Mucosa of descending colon (tissue), 3 donors: ENCODE results near the gene HUNK. TPM values are rescaled to one million over a fixed set of nuclear protein-coding genes. Genes with fewer than 3 reads are reported as not detected.

ENCODE experiments used
- ATAC-seq: fragments of 200-7000 bp; cut with Tn5 transposase; one replicate; pipeline ENCODE4 v1.9.1; 2020; ENCODE audit warnings: mild to moderate bottlenecking, moderate library complexity
- DNase-seq, 3 donors: peaks; one replicate each; pipeline ENCODE4 v3.0.0-alpha.2; 2020
- H3K36me3 ChIP-seq: fragments of 200-600 bp; one replicate; pipeline ENCODE4 v1.8.0; 2021; ENCODE audit warnings: low read depth, mild to moderate bottlenecking
- H3K4me1 ChIP-seq: fragments of 200-600 bp; one replicate; pipeline ENCODE4 v1.8.0; 2021; ENCODE audit warnings: low read depth, mild to moderate bottlenecking
- H3K4me3 ChIP-seq: fragments of 200-600 bp; one replicate; pipeline ENCODE4 v1.8.0; 2021; ENCODE audit warnings: mild to moderate bottlenecking
- H3K9me3 ChIP-seq: fragments of 200-600 bp; one replicate; pipeline ENCODE4 v1.8.0; 2021; ENCODE audit warnings: mild to moderate bottlenecking
- CTCF ChIP-seq: fragments of 200-600 bp; IDR thresholded peaks from one replicate; pipeline ENCODE4 v1.8.0; 2022; ENCODE audit warnings: antibody characterized with exemption, mild to moderate bottlenecking
- intact Hi-C, 2 donors: fragments of 100-400 bp; cut with DNase I in 1 of 2; cut with micrococcal nuclease in 1 of 2; formaldehyde crosslinking; loops; one replicate each; pipeline versions ENCODE4 v1.11.0 to v1.11.1; 2022; cut with DNase I, micrococcal nuclease
- total RNA-seq, 3 donors: library from RNA; stranded (reverse); fragmentation: NEBNext Ultra II Directional in 2 of 3; extraction: Animal tissue kit (Norgen Biotek cat#: 25700) in 2 of 3; gene quantifications; one replicate each; pipeline versions ENCODE4 v1.2.1 to v1.2.4, GENCODE V29; 2021 to 2023
- donor health status: DM: no; HTN: no; CAD: no; lungs with moderate emphysema.
- donor health status: DM: no; HTN: no; CAD: no.
- donor health status: DM: no; HTN: yes; CAD: no.

The HUNK gene
- total RNA-seq, 3 donors from 2014 or later = 3.8 to 12.3 (median 11.0) TPM

GRCh38 chr21:31999810-32000468 lies 127.1 kb downstream of the HUNK start:
- no peak for ATAC-seq
- intact Hi-C loops = no loop called here
- Histone ChIP-seq H3K9me3 (no peaks in the 10 kb centered on the region), H3K36me3 (no peaks in the 10 kb centered on the region), H3K4me3 (no peak overlapping the region), H3K4me1 (no peaks in the 10 kb centered on the region)
- DNase-seq = no peak
- TF ChIP-seq CTCF = no peak

- H3K9me3 ChIP-seq = no peaks in the 10 kb centered on the region
- TF ChIP-seq CTCF = no peak
- H3K36me3 ChIP-seq = no peaks in the 10 kb centered on the region
- no peak for ATAC-seq
- no peaks in the 10 kb centered on the region for H3K4me1 ChIP-seq
- intact Hi-C loops = no loop called here
- H3K4me3 ChIP-seq = no peak overlapping the region
- DNase-seq = no peak
These were observed 128.6 kb downstream of the HUNK start for GRCh38 chr21:32001390-32001789.

GRCh38 chr21:32003411-32003810 lies 130.6 kb downstream of the HUNK start:
- Histone ChIP-seq H3K4me3 (no peak overlapping the region), H3K36me3 (no peaks in the 10 kb centered on the region), H3K9me3 (no peaks in the 10 kb centered on the region), H3K4me1 (no peaks in the 10 kb centered on the region)
- no peak for TF ChIP-seq CTCF
- ATAC-seq = no peak
- no peak for DNase-seq
- intact Hi-C loops = no loop called here

- intact Hi-C loops = no loop called here
- H3K36me3 ChIP-seq = no peaks in the 10 kb centered on the region
- no peak overlapping the region for H3K4me3 ChIP-seq
- no peaks in the 10 kb centered on the region for H3K4me1 ChIP-seq
- H3K9me3 ChIP-seq = no peaks in the 10 kb centered on the region
- ATAC-seq (no peak), DNase-seq (no peak)
- TF ChIP-seq CTCF = no peak
These were observed 131.5 kb downstream of the HUNK start for GRCh38 chr21:32004291-32004690.

- Histone ChIP-seq H3K4me3 (no peak overlapping the region), H3K9me3 (no peaks in the 10 kb centered on the region), H3K36me3 (no peaks in the 10 kb centered on the region), H3K4me1 (no peaks in the 10 kb centered on the region)
- no peak for TF ChIP-seq CTCF
- intact Hi-C loops = no loop called here
- no peak for DNase-seq
- no peak for ATAC-seq
These were observed 134.6 kb downstream of the HUNK start for GRCh38 chr21:32007456-32007855.

GRCh38 chr21:32008714-32009113 lies 135.9 kb downstream of the HUNK start:
- intact Hi-C loops = no loop called here

More at GRCh38 chr21:32008714-32009113, 135.9 kb downstream of the HUNK start:
- Histone ChIP-seq H3K4me3 (no peak overlapping the region), H3K36me3 (no peaks in the 10 kb centered on the region), H3K9me3 (no peaks in the 10 kb centered on the region), H3K4me1 (no peaks in the 10 kb centered on the region)
- ATAC-seq (no peak), DNase-seq (no peak)
- TF ChIP-seq CTCF = no peak
